Testis (tissue), 3 donors: ENCODE data around the gene P2RX1. TPM values are rescaled to one million over a fixed set of nuclear protein-coding genes. Genes with fewer than 3 reads are reported as not detected.

ENCODE experiments used
- DNase-seq: peaks from one replicate; pipeline ENCODE4 v3.0.0-alpha.2; 2019
- H3K27ac ChIP-seq, 2 donors: fragments of 200-600 bp; sonication (generic); one replicate each; pipeline ENCODE4 v1.5.1; 2019
- H3K27me3 ChIP-seq: fragments of 200-600 bp; sonication (generic); one replicate; pipeline ENCODE4 v1.5.1; 2019
- H3K36me3 ChIP-seq: fragments of 200-600 bp; sonication (generic); one replicate; pipeline ENCODE4 v1.5.1; 2017; ENCODE audit warnings: low read depth; ENCODE audit errors: missing control alignments
- H3K4me1 ChIP-seq: fragments of 200-600 bp; sonication (generic); one replicate; pipeline ENCODE4 v1.5.1; 2019
- H3K4me3 ChIP-seq, 2 donors: fragments of 200-600 bp; sonication (generic); one replicate each; pipeline ENCODE4 v1.5.1; 2017 to 2019
- H3K9me3 ChIP-seq: fragments of 200-600 bp; sonication (generic); one replicate; pipeline ENCODE4 v1.5.1; 2017
- CTCF ChIP-seq, 3 experiments: fragments of 450-650 bp in 2 of 3; fragments of 200-600 bp in 1 of 3; sonication (generic) in 1 of 3; IDR thresholded peaks; one replicate each; pipeline ENCODE4 v1.5.1; 2016 to 2019; ENCODE audit warnings: antibody characterized with exemption in 3 of 3, mild to moderate bottlenecking in 2 of 3, moderate library complexity in 1 of 3
- POLR2A ChIP-seq: fragments of 450-650 bp; IDR thresholded peaks from one replicate; pipeline ENCODE4 v1.6.1; 2017; ENCODE audit warnings: antibody characterized with exemption, mild to moderate bottlenecking, moderate library complexity
- WGBS, 2 donors: methylation state at CpG; one replicate each; pipeline ENCODE4 v1.1.5; 2018; 5-methylcytosine and 5-hydroxymethylcytosine counted together
- intact Hi-C: fragments of 100-400 bp; cut with DNase I; formaldehyde crosslinking; loops from one replicate; pipeline ENCODE4 v1.15.1; 2023; ENCODE audit warnings: low total_unique reads
- polyA plus RNA-seq: library from polyadenylated mRNA; stranded (reverse); fragments of 350-450 nt; fragmentation: Illumina TruSeq; extraction: RNeasy Lipid Tissue Mini Kit (QIAGEN cat#74804); gene quantifications from one replicate; pipeline ENCODE4 v1.2.3, GENCODE V29; 2014; ENCODE audit warnings: low read depth, low replicate concordance; ENCODE audit not compliant: insufficient read depth
- total RNA-seq, 2 donors: library from RNA; depleted of rRNA; stranded (reverse); fragments of >200 nt; gene quantifications; one replicate each; pipeline ENCODE4 v1.2.3, GENCODE V29; 2016

Gene P2RX1
- total and polyA plus RNA-seq, 3 donors from 2014 or later, result 2.5 to 15.2 (median 5.0) TPM

DNA sequence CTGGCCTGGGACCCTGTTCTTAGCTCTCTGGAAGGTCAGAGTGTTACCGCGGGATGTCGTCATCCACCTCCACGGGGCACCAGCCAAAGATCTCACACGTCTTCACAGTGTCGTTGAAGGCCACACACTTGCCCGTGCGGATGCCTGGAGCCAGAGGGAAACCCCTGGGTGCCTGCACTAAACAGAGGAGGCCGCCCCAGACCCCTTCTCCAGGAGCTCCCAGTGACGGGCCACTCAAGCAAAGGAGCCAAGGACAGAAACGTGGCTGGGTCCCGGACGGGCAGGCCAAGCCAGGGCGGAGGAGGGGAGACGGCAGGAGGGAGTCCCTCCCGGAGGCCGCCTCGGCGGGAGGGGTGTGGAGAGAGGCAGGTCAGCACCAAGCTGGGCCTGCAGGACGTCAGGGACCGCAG lies 12.4 kb downstream of the P2RX1 start:
- Histone ChIP-seq H3K27ac (no peak overlapping the region), H3K4me1 (no peaks in the 10 kb centered on the region), H3K9me3 (no peaks in the 10 kb centered on the region), H3K27me3 (no peaks in the 10 kb centered on the region), H3K36me3 (no peaks in the 10 kb centered on the region), H3K4me3 (no peak overlapping the region)
- TF ChIP-seq CTCF (IDR thresholded peaks at IDR 0.05) (no peak), POLR2A (no peak)
- DNase-seq, result no peak
- intact Hi-C loops, result no loop called here
- WGBS, 2 donors, result 63 to 74% methylated on average over 13 to 20 of the region's 21 CpGs

DNA sequence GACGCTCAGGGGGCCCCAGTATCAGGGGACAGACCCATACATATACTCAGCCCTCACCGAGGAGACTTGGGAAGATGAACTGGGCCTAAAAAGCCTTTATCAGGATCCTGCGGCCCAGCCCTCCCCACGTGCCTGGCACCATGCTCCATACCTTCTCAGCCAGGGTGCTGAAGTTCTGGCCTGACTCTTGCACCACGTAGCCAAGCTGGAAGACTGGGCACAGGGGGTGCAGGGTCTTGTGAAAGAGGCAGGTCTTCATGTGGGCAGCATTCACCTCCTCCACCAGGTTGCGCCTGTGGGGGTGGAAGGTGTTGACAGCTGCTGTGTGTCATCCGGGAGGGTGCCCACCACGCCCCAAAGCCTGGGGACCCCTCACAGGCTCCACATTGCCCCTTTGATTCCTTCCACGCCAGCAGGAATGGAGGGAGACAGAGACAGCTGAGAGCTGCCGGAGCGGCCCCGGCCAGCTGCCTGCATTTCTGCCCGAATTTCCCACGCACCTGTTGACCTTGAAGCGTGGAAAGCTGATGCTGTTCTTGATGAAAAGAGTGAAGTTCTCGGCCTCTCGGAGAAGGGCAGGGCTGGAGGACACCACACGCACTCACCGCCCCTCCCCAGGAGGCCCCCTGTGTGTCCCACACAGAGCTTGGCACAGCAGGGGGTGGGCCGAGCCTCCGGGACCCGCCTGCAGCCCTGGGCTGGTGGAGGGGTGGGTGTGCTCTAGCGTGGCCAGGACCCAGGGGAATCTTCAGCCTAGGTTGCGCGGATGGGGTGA lies 13.0 kb downstream of the P2RX1 start:
- Histone ChIP-seq H3K27ac (no peak overlapping the region), H3K36me3 (no peaks in the 10 kb centered on the region), H3K4me1 (no peaks in the 10 kb centered on the region), H3K4me3 (no peak overlapping the region), H3K27me3 (no peaks in the 10 kb centered on the region), H3K9me3 (no peaks in the 10 kb centered on the region)
- TF ChIP-seq POLR2A, result no peak
- TF ChIP-seq CTCF (IDR thresholded peaks at IDR 0.05), result no peak
- no peak for DNase-seq
- WGBS, 2 donors, result 70 to 75% methylated on average over 12 to 25 of the region's 25 CpGs
- intact Hi-C loops, result no loop called here

- no peak for TF ChIP-seq POLR2A
- DNase-seq, result no peak
- Histone ChIP-seq H3K4me1 (peaks cover 7% of the 10 kb centered on the region), H3K27me3 (no peaks in the 10 kb centered on the region), H3K4me3 (no peak overlapping the region), H3K9me3 (no peaks in the 10 kb centered on the region), H3K36me3 (no peaks in the 10 kb centered on the region), H3K27ac (no peak overlapping the region)
- intact Hi-C loops, result no loop called here
- 66 to 71% methylated on average over 6 of the region's 6 CpGs for WGBS, 2 donors
Observed at GRCh38 chr17:3900646-3901045, 15.6 kb downstream of the P2RX1 start.

- Histone ChIP-seq H3K4me1 (peaks cover 30% of the 10 kb centered on the region), H3K4me3 (no peak overlapping the region), H3K9me3 (no peaks in the 10 kb centered on the region), H3K27me3 (no peaks in the 10 kb centered on the region), H3K27ac (no peak overlapping the region), H3K36me3 (no peaks in the 10 kb centered on the region)
- no peak for TF ChIP-seq POLR2A
- TF ChIP-seq CTCF (IDR thresholded peaks at IDR 0.05), result no peak
- DNase-seq, result no peak
- intact Hi-C loops, result no loop called here
- WGBS, 2 donors, result 93 to 100% methylated on average over 1 to 11 of the region's 12 CpGs
Observed at GRCh38 chr17:3897731-3898130, 18.5 kb downstream of the P2RX1 start.

DNA sequence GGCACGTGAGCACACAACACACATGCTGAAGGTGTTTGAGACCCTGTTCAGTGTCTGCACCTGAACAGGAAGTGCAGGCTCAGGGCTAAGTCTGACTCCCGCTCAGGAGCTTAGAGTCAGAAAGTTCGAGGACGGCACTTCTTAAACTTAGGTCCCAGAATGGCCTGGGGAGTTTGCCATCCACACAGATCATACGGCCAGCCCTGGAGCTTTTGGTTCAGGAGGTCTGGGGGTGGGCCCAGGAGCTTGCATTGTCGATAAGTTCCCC lies 19.4 kb downstream of the P2RX1 start:
- intact Hi-C loops, result no loop called here
- Histone ChIP-seq H3K4me1 (peaks cover 32% of the 10 kb centered on the region), H3K27me3 (no peaks in the 10 kb centered on the region), H3K27ac (no peak overlapping the region), H3K4me3 (no peak overlapping the region), H3K9me3 (no peaks in the 10 kb centered on the region), H3K36me3 (no peaks in the 10 kb centered on the region)
- TF ChIP-seq POLR2A, result no peak
- 79 to 81% methylated on average over 6 of the region's 6 CpGs for WGBS, 2 donors
- no peak for DNase-seq
